ENCODE measurements around the gene IKZF2. TPM values are rescaled to one million over a fixed set of nuclear protein-coding genes. Genes with fewer than 3 reads are reported as not detected.

IKZF2 gene
- total and polyA plus RNA-seq, 3 donors from 2014 or later: 3.0 to 11.4 (median 9.1) TPM

DNA sequence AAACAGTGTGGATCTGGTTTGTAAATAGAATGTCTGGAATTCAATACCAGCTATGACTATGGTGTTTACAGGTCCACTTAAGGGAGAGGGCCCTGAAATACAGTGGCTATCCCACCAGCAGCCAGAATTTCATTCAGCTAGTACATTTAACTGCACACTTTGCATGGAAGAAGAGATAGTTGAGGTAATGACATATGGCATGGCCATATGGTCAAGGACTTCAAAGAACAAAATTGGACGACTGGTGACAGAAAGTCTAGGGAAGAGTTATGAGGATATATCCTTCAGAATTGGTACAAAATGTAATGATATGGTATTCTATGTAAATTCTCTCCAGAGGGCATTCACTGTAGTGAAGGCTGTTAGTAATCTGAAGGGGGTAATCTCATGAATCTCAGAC is 105.0 kb downstream of the IKZF2 start:
- H3K9me3 ChIP-seq: no peaks in the 10 kb centered on the region
- no peak overlapping the region for H3K27ac ChIP-seq
- intact Hi-C loops (cut with DNase I; ENCODE audit: low total_unique reads): no loop called here
- no peaks in the 10 kb centered on the region for H3K4me1 ChIP-seq
- DNase-seq: no peak
- H3K36me3 ChIP-seq (ENCODE audit: low read depth, missing control alignments): no peaks in the 10 kb centered on the region
- WGBS, 2 donors: 84 to 89% methylated on average over 1 of the region's 1 CpG
- no peaks in the 10 kb centered on the region for H3K27me3 ChIP-seq
- H3K4me3 ChIP-seq: no peak overlapping the region
- no peak for TF ChIP-seq POLR2A (IDR thresholded peaks at IDR 0.05)
- TF ChIP-seq, protein P1, sequence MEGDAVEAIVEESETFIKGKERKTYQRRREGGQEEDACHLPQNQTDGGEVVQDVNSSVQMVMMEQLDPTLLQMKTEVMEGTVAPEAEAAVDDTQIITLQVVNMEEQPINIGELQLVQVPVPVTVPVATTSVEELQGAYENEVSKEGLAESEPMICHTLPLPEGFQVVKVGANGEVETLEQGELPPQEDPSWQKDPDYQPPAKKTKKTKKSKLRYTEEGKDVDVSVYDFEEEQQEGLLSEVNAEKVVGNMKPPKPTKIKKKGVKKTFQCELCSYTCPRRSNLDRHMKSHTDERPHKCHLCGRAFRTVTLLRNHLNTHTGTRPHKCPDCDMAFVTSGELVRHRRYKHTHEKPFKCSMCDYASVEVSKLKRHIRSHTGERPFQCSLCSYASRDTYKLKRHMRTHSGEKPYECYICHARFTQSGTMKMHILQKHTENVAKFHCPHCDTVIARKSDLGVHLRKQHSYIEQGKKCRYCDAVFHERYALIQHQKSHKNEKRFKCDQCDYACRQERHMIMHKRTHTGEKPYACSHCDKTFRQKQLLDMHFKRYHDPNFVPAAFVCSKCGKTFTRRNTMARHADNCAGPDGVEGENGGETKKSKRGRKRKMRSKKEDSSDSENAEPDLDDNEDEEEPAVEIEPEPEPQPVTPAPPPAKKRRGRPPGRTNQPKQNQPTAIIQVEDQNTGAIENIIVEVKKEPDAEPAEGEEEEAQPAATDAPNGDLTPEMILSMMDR (IDR thresholded peaks at IDR 0.05): no peak

DNA sequence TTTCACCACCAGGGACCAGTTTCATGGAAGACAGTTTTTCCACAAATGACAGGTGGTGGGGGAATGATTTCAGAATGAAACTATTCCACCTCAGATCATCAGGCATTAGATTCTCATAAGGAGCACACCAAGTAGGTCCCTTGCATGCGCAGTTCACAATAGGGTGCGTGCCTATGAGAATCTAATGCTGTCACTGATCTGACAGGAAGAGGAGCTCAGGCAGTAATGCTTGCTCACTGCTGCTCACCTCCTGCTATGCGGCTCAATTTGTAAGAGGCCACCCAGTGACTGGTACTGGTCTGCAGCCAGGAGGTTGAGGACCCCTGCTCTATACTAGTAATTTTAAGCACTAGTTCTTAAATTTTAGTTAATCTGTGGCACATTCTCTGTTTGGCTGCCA is 107.8 kb downstream of the IKZF2 start:
- Histone ChIP-seq H3K4me1 (no peaks in the 10 kb centered on the region), H3K27ac (no peak overlapping the region), H3K4me3 (no peak overlapping the region), H3K9me3 (no peaks in the 10 kb centered on the region), H3K27me3 (no peaks in the 10 kb centered on the region), H3K36me3 (ENCODE audit: low read depth, missing control alignments) (no peaks in the 10 kb centered on the region)
- 91 to 97% methylated on average over 3 of the region's 3 CpGs for WGBS, 2 donors
- intact Hi-C loops (cut with DNase I; ENCODE audit: low total_unique reads): no loop called here
- no peak for DNase-seq
- no peak for TF ChIP-seq POLR2A (IDR thresholded peaks at IDR 0.05)

DNA sequence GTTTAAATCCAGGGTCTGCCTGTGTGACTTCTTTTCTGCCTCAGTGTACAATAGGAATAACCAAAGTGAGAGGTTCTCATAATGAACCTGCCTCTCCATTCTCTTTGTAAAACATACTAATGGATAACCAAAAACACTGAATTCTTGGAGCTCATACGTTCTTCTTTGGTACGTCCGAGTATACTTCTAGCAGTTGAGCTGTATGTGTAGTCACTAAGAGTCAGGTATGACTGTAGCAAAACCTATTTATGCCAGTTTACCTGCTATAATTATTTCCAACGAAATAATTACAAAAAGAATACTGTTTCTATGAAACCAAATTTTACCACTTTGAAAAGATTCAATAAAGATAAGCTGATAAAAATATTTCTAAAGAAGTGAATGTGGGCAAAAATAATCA is 109.2 kb downstream of the IKZF2 start:
- no peak for TF ChIP-seq POLR2A (IDR thresholded peaks at IDR 0.05)
- TF ChIP-seq, protein P1 (IDR thresholded peaks at IDR 0.05): no peak
- no peak overlapping the region for H3K4me3 ChIP-seq
- intact Hi-C loops (cut with DNase I; ENCODE audit: low total_unique reads): no loop called here
- H3K27ac ChIP-seq: no peak overlapping the region
- no peaks in the 10 kb centered on the region for H3K36me3 ChIP-seq (ENCODE audit: low read depth, missing control alignments)
- no peaks in the 10 kb centered on the region for H3K4me1 ChIP-seq
- H3K9me3 ChIP-seq: no peaks in the 10 kb centered on the region
- no peaks in the 10 kb centered on the region for H3K27me3 ChIP-seq
- DNase-seq: no peak
- WGBS, 2 donors: 44 to 47% methylated on average over 4 of the region's 4 CpGs

DNA sequence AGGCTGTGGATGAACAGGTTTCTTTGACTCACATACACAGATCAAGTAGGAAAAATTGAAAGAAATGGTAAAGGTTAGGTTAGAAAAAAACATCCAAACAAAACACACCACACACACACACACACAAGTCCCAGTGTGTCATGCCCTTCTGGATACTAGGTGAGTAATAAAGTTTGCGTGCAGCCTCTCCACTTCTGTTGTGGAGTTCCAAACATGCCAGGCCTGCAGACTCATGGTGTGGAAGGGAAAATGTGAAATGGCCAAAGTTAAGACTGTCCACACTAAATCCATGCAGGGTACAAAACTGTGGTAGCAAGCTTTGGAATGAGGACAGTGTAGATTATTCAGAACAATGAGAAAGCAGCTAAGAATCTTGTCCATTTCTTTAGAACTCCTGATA is 114.6 kb downstream of the IKZF2 start:
- no peaks in the 10 kb centered on the region for H3K27me3 ChIP-seq
- intact Hi-C loops (cut with DNase I; ENCODE audit: low total_unique reads): no loop called here
- DNase-seq: no peak
- no peaks in the 10 kb centered on the region for H3K9me3 ChIP-seq
- WGBS, 2 donors: 0% methylated on average over 1 of the region's 1 CpG
- no peak overlapping the region for H3K4me3 ChIP-seq
- H3K4me1 ChIP-seq: no peaks in the 10 kb centered on the region
- TF ChIP-seq, protein P1 (IDR thresholded peaks at IDR 0.05): no peak
- no peak for TF ChIP-seq POLR2A (IDR thresholded peaks at IDR 0.05)
- H3K27ac ChIP-seq: no peak overlapping the region
- H3K36me3 ChIP-seq (ENCODE audit: low read depth, missing control alignments): no peaks in the 10 kb centered on the region

DNA sequence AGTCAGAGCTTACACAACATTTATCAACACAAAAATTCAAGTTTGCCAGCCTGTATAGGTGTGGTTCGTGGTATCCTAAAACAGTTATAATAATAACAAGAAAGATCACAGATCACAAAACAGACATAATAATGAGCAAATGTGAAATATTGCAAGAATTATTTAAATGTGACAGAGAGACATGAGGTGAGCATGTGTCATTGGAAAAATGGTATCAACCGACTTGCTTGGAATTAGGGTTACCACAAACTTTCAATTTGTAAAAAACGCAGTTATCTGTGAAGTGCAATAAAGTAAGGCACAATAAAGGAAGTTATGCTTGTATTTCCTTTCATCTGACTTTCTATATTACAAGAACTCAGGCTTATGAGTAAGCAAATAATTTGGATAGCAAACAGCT is 116.8 kb downstream of the IKZF2 start:
- WGBS, 2 donors: 85 to 87% methylated on average over 3 of the region's 3 CpGs
- Histone ChIP-seq H3K36me3 (ENCODE audit: low read depth, missing control alignments) (no peaks in the 10 kb centered on the region), H3K27me3 (no peaks in the 10 kb centered on the region), H3K4me1 (no peaks in the 10 kb centered on the region), H3K4me3 (no peak overlapping the region), H3K9me3 (no peaks in the 10 kb centered on the region), H3K27ac (no peak overlapping the region)
- TF ChIP-seq POLR2A (IDR thresholded peaks at IDR 0.05): no peak
- TF ChIP-seq, protein P1 (IDR thresholded peaks at IDR 0.05): no peak
- intact Hi-C loops (cut with DNase I; ENCODE audit: low total_unique reads): no loop called here
- DNase-seq: no peak
